ENCODE results near the gene OLFML2B.

Gene OLFML2B

DNA sequence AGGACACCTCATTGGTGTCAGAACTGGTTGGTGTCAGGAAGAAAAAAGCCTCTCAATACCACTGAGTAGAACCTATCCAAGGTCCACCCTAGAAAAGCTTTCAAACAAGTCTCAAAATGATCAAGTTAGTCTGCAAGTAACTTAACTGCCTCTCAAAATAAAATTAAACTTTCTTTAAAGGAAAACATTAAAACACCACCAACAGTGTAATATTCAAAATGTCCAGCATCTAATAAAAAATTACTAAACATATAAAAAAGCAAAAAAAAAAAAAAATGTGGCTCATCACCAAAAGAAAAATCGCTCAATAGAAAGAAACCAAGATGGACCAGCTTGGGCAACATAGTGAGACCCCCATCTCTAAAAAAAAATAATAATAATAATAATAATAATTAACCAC lies 18.7 kb upstream of the OLFML2B start:
- POLR2A ChIA-PET, result no interaction called here

DNA sequence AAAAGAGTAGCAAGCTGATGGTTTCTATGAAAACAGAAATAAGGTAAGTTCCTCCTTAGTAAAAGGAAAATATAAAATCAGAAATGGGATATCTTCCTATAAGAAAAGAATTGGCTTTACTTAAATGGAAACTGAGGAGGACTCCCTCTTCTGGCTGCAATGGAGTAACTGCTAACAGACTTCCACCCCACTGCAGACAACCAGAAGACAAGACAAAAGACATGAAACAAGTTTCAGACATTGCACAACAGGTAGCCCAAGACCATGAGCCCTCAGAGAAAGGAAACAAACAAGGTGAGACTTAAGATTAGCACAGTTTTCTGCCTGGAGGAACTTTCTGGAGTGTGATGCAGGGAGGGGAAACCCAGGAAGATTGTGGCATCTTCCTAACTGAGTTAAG lies 17.0 kb upstream of the OLFML2B start:
- ChIA-PET POLR2A (no interaction called here), CTCF (interaction anchor here (0.5 to 1.9 kb wide), 10 partner anchors 17 to 1159 kb away, joined by 3 to 18 read pairs (median 4); partner anchors contain the start of gene OLFML2B)
- Histone ChIP-seq H3K4me1 (ENCODE audit: control insufficient read depth, insufficient read depth, low read length) (no peaks in the 10 kb centered on the region), H3K9me3 (ENCODE audit: control insufficient read depth, insufficient read depth, low read depth, low read length) (no peaks in the 10 kb centered on the region), H3K4me3 (ENCODE audit: low read depth, low read length) (no peak overlapping the region), H3K27ac (ENCODE audit: extremely low read depth, low read depth, low read length) (no peak overlapping the region), H3K36me3 (ENCODE audit: control insufficient read depth in 2 of 2, insufficient read depth in 1 of 2, low read length in 2 of 2) (no peaks in the 10 kb centered on the region)
- TF ChIP-seq ZNF473 (tag by site-specific recombination; IDR thresholded peaks at IDR 0.05) (no peak), SCRT1 (tag by site-specific recombination; IDR thresholded peaks at IDR 0.05; ENCODE audit: borderline replicate concordance) (peak; percentile 47; the same call in 1 of the 2 replicates)

More for the DNA sequence above, 18.7 kb upstream of the OLFML2B start:
- Histone ChIP-seq H3K4me1 (ENCODE audit: control insufficient read depth, insufficient read depth, low read length) (no peaks in the 10 kb centered on the region), H3K9me3 (ENCODE audit: control insufficient read depth, insufficient read depth, low read depth, low read length) (no peaks in the 10 kb centered on the region), H3K4me3 (ENCODE audit: low read depth, low read length) (no peak overlapping the region), H3K36me3 (ENCODE audit: control insufficient read depth in 2 of 2, insufficient read depth in 1 of 2, low read length in 2 of 2) (no peaks in the 10 kb centered on the region), H3K27ac (ENCODE audit: extremely low read depth, low read depth, low read length) (no peak overlapping the region)
- CTCF ChIA-PET, result interaction anchor here (0.7 to 1.7 kb wide), 5 partner anchors 14 to 349 kb away, joined by 3 to 10 read pairs (median 4); no protein-coding TSS in a partner anchor
- TF ChIP-seq, protein P1, sequence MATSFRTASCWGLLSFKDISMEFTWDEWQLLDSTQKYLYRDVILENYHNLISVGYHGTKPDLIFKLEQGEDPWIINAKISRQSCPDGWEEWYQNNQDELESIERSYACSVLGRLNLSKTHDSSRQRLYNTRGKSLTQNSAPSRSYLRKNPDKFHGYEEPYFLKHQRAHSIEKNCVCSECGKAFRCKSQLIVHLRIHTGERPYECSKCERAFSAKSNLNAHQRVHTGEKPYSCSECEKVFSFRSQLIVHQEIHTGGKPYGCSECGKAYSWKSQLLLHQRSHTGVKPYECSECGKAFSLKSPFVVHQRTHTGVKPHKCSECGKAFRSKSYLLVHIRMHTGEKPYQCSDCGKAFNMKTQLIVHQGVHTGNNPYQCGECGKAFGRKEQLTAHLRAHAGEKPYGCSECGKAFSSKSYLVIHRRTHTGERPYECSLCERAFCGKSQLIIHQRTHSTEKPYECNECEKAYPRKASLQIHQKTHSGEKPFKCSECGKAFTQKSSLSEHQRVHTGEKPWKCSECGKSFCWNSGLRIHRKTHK (tag by site-specific recombination; IDR thresholded peaks at IDR 0.05), result peak; percentile 94
- no peak for TF ChIP-seq KLF8 (tag by site-specific recombination; IDR thresholded peaks at IDR 0.05)

DNA sequence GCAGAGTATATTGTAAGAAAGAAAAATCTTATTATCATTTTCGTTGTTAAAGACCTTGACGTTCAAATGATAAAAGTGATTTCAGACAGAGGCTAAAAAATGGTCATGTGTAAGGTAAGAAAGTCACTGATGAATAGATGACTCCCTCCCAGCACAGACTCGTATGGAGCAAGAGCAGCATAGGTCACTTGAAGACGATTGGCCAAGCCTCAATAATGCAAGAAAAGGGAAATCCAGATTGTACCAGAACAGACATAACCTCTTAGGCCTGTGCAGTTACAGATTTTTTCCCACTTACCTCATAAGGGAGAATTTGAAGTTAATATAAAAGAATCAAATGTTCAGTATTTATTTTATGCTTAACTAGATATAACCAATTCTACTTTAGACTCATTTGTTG lies 16.3 kb upstream of the OLFML2B start:
- ChIA-PET CTCF (interaction anchor here (0.6 to 7.6 kb wide), 5 partner anchors 9 to 278 kb away, joined by 3 to 239 read pairs (median 6); no protein-coding TSS in a partner anchor), POLR2A (no interaction called here)
- H3K4me1 ChIP-seq (ENCODE audit: control insufficient read depth, insufficient read depth, low read length), result no peaks in the 10 kb centered on the region
- no peak overlapping the region for H3K4me3 ChIP-seq (ENCODE audit: low read depth, low read length)
- TF ChIP-seq, protein P2, sequence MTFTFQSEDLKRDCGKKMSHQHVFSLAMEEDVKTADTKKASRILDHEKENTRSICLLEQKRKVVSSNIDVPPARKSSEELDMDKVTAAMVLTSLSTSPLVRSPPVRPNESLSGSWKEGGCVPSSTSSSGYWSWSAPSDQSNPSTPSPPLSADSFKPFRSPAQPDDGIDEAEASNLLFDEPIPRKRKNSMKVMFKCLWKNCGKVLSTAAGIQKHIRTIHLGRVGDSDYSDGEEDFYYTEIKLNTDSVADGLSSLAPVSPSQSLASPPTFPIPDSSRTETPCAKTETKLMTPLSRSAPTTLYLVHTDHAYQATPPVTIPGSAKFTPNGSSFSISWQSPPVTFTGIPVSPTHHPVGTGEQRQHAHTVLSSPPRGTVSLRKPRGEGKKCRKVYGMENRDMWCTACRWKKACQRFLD (tag by site-specific recombination; IDR thresholded peaks at IDR 0.05), result no peak
- TF ChIP-seq, protein P3, sequence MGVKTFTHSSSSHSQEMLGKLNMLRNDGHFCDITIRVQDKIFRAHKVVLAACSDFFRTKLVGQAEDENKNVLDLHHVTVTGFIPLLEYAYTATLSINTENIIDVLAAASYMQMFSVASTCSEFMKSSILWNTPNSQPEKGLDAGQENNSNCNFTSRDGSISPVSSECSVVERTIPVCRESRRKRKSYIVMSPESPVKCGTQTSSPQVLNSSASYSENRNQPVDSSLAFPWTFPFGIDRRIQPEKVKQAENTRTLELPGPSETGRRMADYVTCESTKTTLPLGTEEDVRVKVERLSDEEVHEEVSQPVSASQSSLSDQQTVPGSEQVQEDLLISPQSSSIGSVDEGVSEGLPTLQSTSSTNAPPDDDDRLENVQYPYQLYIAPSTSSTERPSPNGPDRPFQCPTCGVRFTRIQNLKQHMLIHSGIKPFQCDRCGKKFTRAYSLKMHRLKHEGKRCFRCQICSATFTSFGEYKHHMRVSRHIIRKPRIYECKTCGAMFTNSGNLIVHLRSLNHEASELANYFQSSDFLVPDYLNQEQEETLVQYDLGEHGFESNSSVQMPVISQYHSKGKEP (tag by site-specific recombination; IDR thresholded peaks at IDR 0.05), result no peak
- TF ChIP-seq ZNF354C (tag by site-specific recombination; IDR thresholded peaks at IDR 0.05; ENCODE audit: borderline replicate concordance, low read depth) (no peak), ZNF549 (tag by site-specific recombination; IDR thresholded peaks at IDR 0.05) (no peak), ZNF530 (tag by site-specific recombination; IDR thresholded peaks at IDR 0.05; ENCODE audit: low read depth) (no peak), HOXC10 (CRISPR knock-in tag; IDR thresholded peaks at IDR 0.05) (no peak), ZNF830 (tag by site-specific recombination; IDR thresholded peaks at IDR 0.05; ENCODE audit: low read depth) (no peak), KLF1 (tag by site-specific recombination; IDR thresholded peaks at IDR 0.05) (no peak), ZNF501 (tag by site-specific recombination; IDR thresholded peaks at IDR 0.05) (no peak), ZNF621 (tag by site-specific recombination; IDR thresholded peaks at IDR 0.05) (no peak), ZBTB8A (tag by site-specific recombination; IDR thresholded peaks at IDR 0.05) (no peak)
- TF ChIP-seq, protein P4, sequence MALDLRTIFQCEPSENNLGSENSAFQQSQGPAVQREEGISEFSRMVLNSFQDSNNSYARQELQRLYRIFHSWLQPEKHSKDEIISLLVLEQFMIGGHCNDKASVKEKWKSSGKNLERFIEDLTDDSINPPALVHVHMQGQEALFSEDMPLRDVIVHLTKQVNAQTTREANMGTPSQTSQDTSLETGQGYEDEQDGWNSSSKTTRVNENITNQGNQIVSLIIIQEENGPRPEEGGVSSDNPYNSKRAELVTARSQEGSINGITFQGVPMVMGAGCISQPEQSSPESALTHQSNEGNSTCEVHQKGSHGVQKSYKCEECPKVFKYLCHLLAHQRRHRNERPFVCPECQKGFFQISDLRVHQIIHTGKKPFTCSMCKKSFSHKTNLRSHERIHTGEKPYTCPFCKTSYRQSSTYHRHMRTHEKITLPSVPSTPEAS (tag by site-specific recombination; IDR thresholded peaks at IDR 0.05), result no peak
- TF ChIP-seq, protein P5, sequence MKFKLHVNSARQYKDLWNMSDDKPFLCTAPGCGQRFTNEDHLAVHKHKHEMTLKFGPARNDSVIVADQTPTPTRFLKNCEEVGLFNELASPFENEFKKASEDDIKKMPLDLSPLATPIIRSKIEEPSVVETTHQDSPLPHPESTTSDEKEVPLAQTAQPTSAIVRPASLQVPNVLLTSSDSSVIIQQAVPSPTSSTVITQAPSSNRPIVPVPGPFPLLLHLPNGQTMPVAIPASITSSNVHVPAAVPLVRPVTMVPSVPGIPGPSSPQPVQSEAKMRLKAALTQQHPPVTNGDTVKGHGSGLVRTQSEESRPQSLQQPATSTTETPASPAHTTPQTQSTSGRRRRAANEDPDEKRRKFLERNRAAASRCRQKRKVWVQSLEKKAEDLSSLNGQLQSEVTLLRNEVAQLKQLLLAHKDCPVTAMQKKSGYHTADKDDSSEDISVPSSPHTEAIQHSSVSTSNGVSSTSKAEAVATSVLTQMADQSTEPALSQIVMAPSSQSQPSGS (tag by site-specific recombination; IDR thresholded peaks at IDR 0.05; ENCODE audit: low read depth), result no peak
- TF ChIP-seq, protein P6, sequence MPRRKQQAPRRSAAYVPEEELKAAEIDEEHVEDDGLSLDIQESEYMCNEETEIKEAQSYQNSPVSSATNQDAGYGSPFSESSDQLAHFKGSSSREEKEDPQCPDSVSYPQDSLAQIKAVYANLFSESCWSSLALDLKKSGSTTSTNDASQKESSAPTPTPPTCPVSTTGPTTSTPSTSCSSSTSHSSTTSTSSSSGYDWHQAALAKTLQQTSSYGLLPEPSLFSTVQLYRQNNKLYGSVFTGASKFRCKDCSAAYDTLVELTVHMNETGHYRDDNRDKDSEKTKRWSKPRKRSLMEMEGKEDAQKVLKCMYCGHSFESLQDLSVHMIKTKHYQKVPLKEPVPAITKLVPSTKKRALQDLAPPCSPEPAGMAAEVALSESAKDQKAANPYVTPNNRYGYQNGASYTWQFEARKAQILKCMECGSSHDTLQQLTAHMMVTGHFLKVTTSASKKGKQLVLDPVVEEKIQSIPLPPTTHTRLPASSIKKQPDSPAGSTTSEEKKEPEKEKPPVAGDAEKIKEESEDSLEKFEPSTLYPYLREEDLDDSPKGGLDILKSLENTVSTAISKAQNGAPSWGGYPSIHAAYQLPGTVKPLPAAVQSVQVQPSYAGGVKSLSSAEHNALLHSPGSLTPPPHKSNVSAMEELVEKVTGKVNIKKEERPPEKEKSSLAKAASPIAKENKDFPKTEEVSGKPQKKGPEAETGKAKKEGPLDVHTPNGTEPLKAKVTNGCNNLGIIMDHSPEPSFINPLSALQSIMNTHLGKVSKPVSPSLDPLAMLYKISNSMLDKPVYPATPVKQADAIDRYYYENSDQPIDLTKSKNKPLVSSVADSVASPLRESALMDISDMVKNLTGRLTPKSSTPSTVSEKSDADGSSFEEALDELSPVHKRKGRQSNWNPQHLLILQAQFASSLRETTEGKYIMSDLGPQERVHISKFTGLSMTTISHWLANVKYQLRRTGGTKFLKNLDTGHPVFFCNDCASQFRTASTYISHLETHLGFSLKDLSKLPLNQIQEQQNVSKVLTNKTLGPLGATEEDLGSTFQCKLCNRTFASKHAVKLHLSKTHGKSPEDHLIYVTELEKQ (tag by site-specific recombination; IDR thresholded peaks at IDR 0.05; ENCODE audit: borderline replicate concordance), result no peak
- H3K36me3 ChIP-seq (ENCODE audit: control insufficient read depth in 2 of 2, insufficient read depth in 1 of 2, low read length in 2 of 2), result no peaks in the 10 kb centered on the region
- no peaks in the 10 kb centered on the region for H3K9me3 ChIP-seq (ENCODE audit: control insufficient read depth, insufficient read depth, low read depth, low read length)
- no peak overlapping the region for H3K27ac ChIP-seq (ENCODE audit: extremely low read depth, low read depth, low read length)

All from HEK293 (cell line).